Thyroid gland (tissue), 4 donors: ENCODE results near the gene ITM2C.

Source experiments
- CTCF ChIP-seq, 6 experiments: fragments of 200-600 bp in 3 of 6; fragments of 450-650 bp in 3 of 6; sonication (generic) in 3 of 6; IDR thresholded peaks; one replicate each; pipeline ENCODE4 v1.5.1; 2016 to 2019; ENCODE audit warnings: antibody characterized with exemption in 6 of 6, mild to moderate bottlenecking in 2 of 6, inconsistent platforms in 1 of 6, moderate library complexity in 1 of 6
- POLR2A ChIP-seq, 2 donors: fragments of 450-650 bp; IDR thresholded peaks; one replicate each; pipeline ENCODE4 v1.6.1; 2017; ENCODE audit warnings: antibody characterized with exemption in 2 of 2, mild to moderate bottlenecking in 2 of 2, moderate library complexity in 1 of 2

DNA sequence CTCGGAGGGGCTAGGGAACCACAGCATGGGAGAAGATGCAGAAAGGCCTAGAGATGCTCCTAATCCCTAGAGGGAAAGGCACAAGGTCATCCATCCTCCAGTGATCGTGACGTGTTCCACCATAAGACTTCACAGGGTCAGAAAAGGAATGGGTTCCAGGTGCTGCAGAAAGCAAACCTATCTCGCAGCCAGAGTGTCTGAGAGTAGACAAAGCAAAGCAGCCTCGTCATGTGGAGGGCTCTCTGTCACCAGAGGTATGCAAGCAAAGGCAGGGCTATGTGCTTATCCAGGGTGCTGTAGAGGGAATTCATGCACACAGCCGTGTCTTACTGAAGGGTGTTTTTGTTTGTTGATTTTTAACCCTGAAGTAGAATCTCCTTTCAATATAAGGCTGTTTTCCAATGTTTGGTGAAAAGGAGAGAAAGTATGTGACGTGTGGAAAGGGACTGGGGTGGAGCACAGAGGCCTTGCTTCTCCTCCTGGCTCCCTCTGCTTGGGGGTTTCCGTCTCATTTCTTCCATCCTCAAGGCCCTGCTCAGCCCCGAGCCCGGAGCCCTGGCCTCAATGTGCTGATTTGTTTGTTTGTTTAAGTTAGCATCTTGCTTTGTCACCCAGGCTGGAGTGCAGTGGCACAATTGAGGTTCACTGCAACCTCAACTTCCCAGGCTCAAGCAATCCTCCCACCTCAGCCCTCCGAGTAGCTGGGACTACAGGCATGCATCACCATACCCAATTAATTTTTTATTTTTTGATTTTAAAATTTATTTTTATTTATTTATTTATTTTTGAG is 57.3 kb downstream of the ITM2C start:
- TF ChIP-seq CTCF (IDR thresholded peaks at IDR 0.05): no peak
- no peak for TF ChIP-seq POLR2A (IDR thresholded peaks at IDR 0.05)
